Hepatocyte (in vitro differentiated cells): ENCODE data around the gene TBC1D1. TPM values are rescaled to one million over a fixed set of nuclear protein-coding genes. Genes with fewer than 3 reads are reported as not detected.
A peak's percentile ranks its signal among the peaks of the same experiment; 100 is the strongest.

Experiments used
- DNase-seq: peaks from one replicate; pipeline ENCODE4 v3.0.0-alpha.2; 2016; ENCODE audit warnings: low spot score
- H2AFZ ChIP-seq: fragments of 200-600 bp; sonication (generic); 2 replicates; pipeline ENCODE4 v1.6.0; 2016; ENCODE audit warnings: antibody characterized with exemption, mild to moderate bottlenecking
- H3K27ac ChIP-seq: fragments of 200-600 bp; sonication (generic); 2 replicates; pipeline ENCODE4 v1.5.1; 2016; ENCODE audit warnings: mild to moderate bottlenecking
- H3K27me3 ChIP-seq: fragments of 200-600 bp; sonication (generic); 2 replicates; pipeline ENCODE4 v1.6.1; 2016
- H3K36me3 ChIP-seq: fragments of 200-600 bp; sonication (generic); replicated peaks from 2 replicates; pipeline ENCODE4 v1.5.1; 2016; ENCODE audit warnings: low read depth; ENCODE audit not compliant: insufficient read depth
- H3K4me1 ChIP-seq: fragments of 200-600 bp; sonication (generic); 2 replicates; pipeline ENCODE4 v1.5.1; 2016; ENCODE audit warnings: mild to moderate bottlenecking, moderate library complexity; ENCODE audit not compliant: insufficient read depth
- H3K4me2 ChIP-seq: fragments of 200-600 bp; sonication (generic); 2 replicates; pipeline ENCODE4 v1.6.0; 2016
- H3K4me3 ChIP-seq: fragments of 200-600 bp; sonication (generic); 2 replicates; pipeline ENCODE4 v1.5.1; 2016; ENCODE audit warnings: mild to moderate bottlenecking
- H3K79me2 ChIP-seq: fragments of 200-600 bp; sonication (generic); 2 replicates; pipeline ENCODE4 v1.6.0; 2017; ENCODE audit warnings: mild to moderate bottlenecking
- H3K9me2 ChIP-seq: fragments of 200-600 bp; sonication (generic); replicated peaks from 2 replicates; pipeline ENCODE4 v1.6.0; 2017; ENCODE audit warnings: mild to moderate bottlenecking; ENCODE audit not compliant: insufficient read depth
- H3K9me3 ChIP-seq: fragments of 200-600 bp; sonication (generic); 2 replicates; pipeline ENCODE4 v1.5.1; 2016; ENCODE audit warnings: low read depth, mild to moderate bottlenecking
- H4K20me1 ChIP-seq: fragments of 200-600 bp; sonication (generic); 2 replicates; pipeline ENCODE4 v1.6.0; 2016; ENCODE audit warnings: mild to moderate bottlenecking; ENCODE audit not compliant: insufficient read depth, poor library complexity, severe bottlenecking
- EZH2 ChIP-seq: fragments of 200-600 bp; sonication (generic); IDR thresholded peaks from 2 replicates; pipeline ENCODE4 v1.6.1; 2016; ENCODE audit warnings: antibody characterized with exemption, mild to moderate bottlenecking, borderline replicate concordance
- EZH2phosphoT487 ChIP-seq: fragments of 200-600 bp; sonication (generic); IDR thresholded peaks from one replicate; pipeline ENCODE4 v1.6.1; 2018; ENCODE audit warnings: antibody characterized with exemption, mild to moderate bottlenecking, low read depth, moderate library complexity; ENCODE audit not compliant: unreplicated experiment, severe bottlenecking
- WGBS: methylation state at CpG from one replicate; pipeline ENCODE4 v1.1.6; 2016; ENCODE audit warnings: low lambda C conversion rate; ENCODE audit errors: missing lambda C conversion rate; 5-methylcytosine and 5-hydroxymethylcytosine counted together
- polyA plus RNA-seq: library from polyadenylated mRNA; unstranded; fragments of >200 nt; fragmentation: Nextera tagmentation; extraction: Ambion mirVana; gene quantifications from 2 replicates; pipeline ENCODE4 v1.2.1, GENCODE V29; 2016
- total RNA-seq: library from RNA; depleted of rRNA; stranded (reverse); fragments of >200 nt; gene quantifications from 2 replicates; pipeline ENCODE4 v1.2.3, GENCODE V29; 2014
- TF ChIP-seq, protein P1 (sequence below): fragments of 200-600 bp; sonication (generic); IDR thresholded peaks from 2 replicates; pipeline ENCODE4 v1.5.1; 2016; ENCODE audit warnings: antibody characterized with exemption, mild to moderate bottlenecking; ENCODE audit not compliant: poor library complexity

TBC1D1 gene
- total and polyA plus RNA-seq, 2 experiments from 2014 or later = 45.6 to 117 TPM

DNA sequence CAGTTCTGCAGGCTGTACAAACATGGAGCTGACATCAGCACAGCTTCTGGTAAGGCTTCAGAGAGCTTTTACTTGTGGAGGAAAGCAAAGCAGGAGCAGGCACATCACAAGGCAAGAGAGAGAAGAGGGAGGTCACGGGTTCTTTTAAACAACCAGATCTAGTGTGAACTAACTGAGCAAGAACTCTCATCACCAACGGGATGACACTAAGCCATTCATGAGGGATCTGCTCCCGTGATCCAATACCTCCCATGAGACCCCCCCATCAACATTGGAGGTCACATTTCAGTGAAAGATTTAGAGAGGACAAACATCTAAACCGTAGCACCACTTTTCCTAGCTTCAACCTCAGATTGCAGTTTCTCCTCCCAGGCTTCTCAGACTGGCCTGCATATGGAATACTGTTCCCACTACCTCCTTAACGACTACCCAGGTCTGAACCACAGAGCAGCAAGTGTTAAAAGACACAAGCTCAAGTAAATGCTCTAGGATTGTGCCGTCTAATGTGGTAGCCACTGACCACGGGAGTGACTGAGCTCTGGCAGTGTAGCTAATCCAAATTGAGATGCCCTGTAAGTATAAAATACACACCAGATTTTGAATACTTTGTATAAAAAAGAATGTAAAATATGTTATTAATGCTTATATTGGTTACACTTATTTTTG lies 262.0 kb downstream of the TBC1D1 start:
- Histone ChIP-seq H3K79me2 (no peaks in the 10 kb centered on the region), H3K9me3 (no peaks in the 10 kb centered on the region), H4K20me1 (no peaks in the 10 kb centered on the region), H3K4me1 (peaks cover 41% of the 10 kb centered on the region), H3K9me2 (no peaks in the 10 kb centered on the region), H3K4me2 (no peak overlapping the region), H3K27ac (peak overlapping the region; percentile 6), H3K4me3 (no peak overlapping the region), H3K27me3 (no peaks in the 10 kb centered on the region), H2AFZ (no peak overlapping the region), H3K36me3 (no peaks in the 10 kb centered on the region)
- 82% methylated on average over 7 of the region's 7 CpGs for WGBS
- TF ChIP-seq, protein P1, sequence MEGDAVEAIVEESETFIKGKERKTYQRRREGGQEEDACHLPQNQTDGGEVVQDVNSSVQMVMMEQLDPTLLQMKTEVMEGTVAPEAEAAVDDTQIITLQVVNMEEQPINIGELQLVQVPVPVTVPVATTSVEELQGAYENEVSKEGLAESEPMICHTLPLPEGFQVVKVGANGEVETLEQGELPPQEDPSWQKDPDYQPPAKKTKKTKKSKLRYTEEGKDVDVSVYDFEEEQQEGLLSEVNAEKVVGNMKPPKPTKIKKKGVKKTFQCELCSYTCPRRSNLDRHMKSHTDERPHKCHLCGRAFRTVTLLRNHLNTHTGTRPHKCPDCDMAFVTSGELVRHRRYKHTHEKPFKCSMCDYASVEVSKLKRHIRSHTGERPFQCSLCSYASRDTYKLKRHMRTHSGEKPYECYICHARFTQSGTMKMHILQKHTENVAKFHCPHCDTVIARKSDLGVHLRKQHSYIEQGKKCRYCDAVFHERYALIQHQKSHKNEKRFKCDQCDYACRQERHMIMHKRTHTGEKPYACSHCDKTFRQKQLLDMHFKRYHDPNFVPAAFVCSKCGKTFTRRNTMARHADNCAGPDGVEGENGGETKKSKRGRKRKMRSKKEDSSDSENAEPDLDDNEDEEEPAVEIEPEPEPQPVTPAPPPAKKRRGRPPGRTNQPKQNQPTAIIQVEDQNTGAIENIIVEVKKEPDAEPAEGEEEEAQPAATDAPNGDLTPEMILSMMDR = no peak
- TF ChIP-seq EZH2 (no peak), EZH2phosphoT487 (no peak)
- DNase-seq = no peak

DNA sequence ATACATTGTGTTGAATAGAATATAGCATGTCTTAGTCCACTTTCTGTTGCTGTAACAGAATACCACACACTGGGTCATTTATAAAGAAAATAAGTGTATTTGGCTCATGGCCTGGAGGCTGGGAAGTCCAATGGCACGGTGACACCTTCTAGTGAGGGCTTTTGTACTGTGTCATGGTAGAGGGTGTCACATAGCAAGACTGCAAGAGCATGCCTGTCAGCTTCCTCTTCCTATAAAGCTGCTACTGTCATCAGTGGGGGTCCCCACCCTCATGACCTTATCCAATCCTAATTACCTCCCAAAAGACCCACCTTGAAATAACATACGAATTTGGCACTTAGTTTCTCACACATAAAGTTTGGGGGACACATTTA lies 262.5 kb downstream of the TBC1D1 start:
- no peaks in the 10 kb centered on the region for H3K36me3 ChIP-seq

DNA sequence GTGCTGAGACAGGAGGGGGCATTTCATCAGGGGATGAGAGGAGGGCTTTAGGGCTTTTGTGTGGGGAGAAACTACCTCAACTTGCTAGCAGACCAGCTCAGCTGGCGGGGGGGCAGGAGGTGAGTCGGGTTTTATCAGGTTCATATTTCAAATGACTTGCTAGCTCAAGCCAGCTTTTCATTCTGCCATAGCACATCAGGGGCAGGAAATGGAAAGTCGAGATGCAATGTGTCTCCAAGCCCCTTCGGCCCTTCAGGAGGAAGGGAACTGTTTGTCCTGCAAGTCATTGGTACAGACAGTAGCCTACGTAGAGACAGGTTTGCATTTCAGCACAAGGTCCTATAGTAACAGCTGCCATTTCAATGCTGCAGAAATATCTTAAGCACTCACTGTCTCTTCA lies 263.4 kb downstream of the TBC1D1 start:
- no peaks in the 10 kb centered on the region for H4K20me1 ChIP-seq
- H3K79me2 ChIP-seq = no peaks in the 10 kb centered on the region
- TF ChIP-seq EZH2phosphoT487 = no peak
- H3K4me2 ChIP-seq = no peak overlapping the region
- WGBS = 61% methylated on average over 5 of the region's 5 CpGs
- no peaks in the 10 kb centered on the region for H3K9me3 ChIP-seq
- H3K27ac ChIP-seq = no peak overlapping the region
- H3K4me1 ChIP-seq = peaks cover 40% of the 10 kb centered on the region
- H3K4me3 ChIP-seq = no peak overlapping the region
- no peak overlapping the region for H2AFZ ChIP-seq
- H3K27me3 ChIP-seq = no peaks in the 10 kb centered on the region
- DNase-seq = no peak
- no peaks in the 10 kb centered on the region for H3K9me2 ChIP-seq
- H3K36me3 ChIP-seq = no peaks in the 10 kb centered on the region

More for the DNA sequence above, 262.5 kb downstream of the TBC1D1 start:
- Histone ChIP-seq H4K20me1 (no peaks in the 10 kb centered on the region), H3K27me3 (no peaks in the 10 kb centered on the region), H3K4me2 (no peak overlapping the region), H3K79me2 (no peaks in the 10 kb centered on the region), H3K4me3 (no peak overlapping the region), H2AFZ (no peak overlapping the region), H3K9me3 (no peaks in the 10 kb centered on the region), H3K4me1 (peaks cover 41% of the 10 kb centered on the region), H3K9me2 (no peaks in the 10 kb centered on the region), H3K27ac (no peak overlapping the region)
- no peak for DNase-seq
- WGBS = 92% methylated on average over 2 of the region's 2 CpGs
- TF ChIP-seq, protein P1 = no peak
- TF ChIP-seq EZH2 (no peak), EZH2phosphoT487 (no peak)

DNA sequence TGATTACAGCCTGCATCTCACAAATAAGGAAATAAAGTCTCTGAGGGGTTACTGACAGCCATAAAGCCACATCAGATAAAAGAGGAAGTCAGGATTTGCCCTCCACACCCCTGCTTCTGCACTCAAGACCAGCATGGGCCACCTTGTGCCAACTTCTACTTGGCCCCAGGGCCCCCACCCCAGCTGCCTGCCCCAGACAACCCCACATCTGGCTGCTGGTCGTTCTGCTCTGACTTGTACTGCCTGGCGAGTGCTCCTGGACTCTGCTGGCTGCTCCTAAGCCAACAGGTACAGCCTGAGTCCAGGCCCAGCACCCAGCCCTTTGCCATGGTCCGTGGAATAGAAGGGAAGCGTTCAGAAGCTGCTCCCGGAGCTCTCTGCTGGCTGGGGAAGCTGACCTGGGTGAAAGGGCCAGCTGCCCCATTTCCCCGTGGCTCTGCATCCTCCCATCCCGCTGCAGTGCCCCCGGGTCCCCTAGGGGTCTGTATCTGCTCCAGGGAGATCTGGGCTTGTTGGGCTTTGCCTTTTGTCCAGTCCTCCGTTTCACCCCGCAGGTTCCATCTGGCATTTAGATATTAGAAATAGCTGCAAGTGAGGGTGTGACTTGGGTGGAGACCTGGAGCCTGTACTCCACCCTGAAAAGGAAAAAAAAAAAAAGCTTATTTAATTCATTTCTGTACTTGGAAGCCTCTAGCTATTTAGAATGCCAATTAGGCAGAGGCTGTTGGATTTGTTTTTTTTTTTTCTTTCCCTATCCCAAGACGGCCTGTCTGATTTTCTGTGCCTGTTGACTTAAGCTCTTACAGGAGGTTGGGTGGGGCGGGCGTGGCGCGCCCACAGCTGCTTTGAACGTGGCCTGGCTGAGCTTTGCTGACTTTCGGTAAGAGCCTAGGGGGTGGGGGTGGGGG lies 264.1 kb downstream of the TBC1D1 start:
- Histone ChIP-seq H3K9me2 (no peaks in the 10 kb centered on the region), H3K36me3 (no peaks in the 10 kb centered on the region), H3K4me3 (no peak overlapping the region), H3K9me3 (no peaks in the 10 kb centered on the region), H4K20me1 (no peaks in the 10 kb centered on the region), H3K79me2 (no peaks in the 10 kb centered on the region), H2AFZ (no peak overlapping the region), H3K4me2 (peak overlapping the region; percentile 39), H3K27me3 (no peaks in the 10 kb centered on the region), H3K4me1 (peaks cover 34% of the 10 kb centered on the region), H3K27ac (peak overlapping the region; percentile 63)
- TF ChIP-seq, protein P1 = no peak
- TF ChIP-seq EZH2 = no peak
- TF ChIP-seq EZH2phosphoT487 = no peak
- WGBS = 68% methylated on average over 17 of the region's 17 CpGs
- DNase-seq = no peak
